ENCODE data around the gene CAPRIN1.
"Not testable (repeated sequence)": the region's sequence is repeated elsewhere in the genome, so short reads cannot be mapped to it uniquely, and the experiment has no call there.

CAPRIN1 gene

DNA sequence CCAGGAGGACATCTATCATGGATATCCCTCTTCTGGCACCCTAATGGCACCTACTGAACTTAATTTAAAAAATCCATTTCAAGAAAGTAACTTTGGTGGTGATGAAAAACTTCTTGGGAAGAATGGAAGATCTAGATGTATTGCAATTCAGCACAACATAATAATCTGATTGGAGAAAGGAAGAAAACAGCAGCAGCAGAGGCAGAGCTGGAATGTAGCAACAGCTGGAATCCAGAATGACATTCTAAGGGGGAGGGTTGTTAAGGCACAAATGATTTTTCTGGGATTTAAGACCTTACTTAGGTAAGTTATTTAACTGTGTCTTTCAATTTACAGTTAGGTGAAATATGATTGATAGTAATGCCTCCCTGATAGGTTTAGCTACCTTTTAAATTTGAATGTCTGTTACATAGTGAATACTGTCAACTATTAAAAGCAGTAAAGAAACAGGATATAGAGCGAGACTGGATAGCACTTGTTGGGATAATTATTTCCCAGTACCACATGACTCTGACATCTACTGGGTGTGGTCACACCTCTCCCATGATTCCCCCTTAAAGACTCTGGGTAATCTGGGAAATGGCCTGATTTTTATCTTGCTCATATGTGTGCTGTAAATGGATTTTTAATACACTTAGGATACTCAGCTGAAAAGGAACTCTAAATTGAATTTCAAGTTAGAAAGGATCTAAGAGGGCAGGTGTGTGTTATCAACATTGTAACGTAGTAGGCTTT is 11.7 kb downstream of the CAPRIN1 start:
- no peak overlapping the region for H3K27ac ChIP-seq
- peaks cover 0 to 13% (median 0%) of the 10 kb centered on the region in 3 donors for H3K36me3 ChIP-seq
- H3K27me3 ChIP-seq = no peaks in the 10 kb centered on the region
- TF ChIP-seq, protein P1, sequence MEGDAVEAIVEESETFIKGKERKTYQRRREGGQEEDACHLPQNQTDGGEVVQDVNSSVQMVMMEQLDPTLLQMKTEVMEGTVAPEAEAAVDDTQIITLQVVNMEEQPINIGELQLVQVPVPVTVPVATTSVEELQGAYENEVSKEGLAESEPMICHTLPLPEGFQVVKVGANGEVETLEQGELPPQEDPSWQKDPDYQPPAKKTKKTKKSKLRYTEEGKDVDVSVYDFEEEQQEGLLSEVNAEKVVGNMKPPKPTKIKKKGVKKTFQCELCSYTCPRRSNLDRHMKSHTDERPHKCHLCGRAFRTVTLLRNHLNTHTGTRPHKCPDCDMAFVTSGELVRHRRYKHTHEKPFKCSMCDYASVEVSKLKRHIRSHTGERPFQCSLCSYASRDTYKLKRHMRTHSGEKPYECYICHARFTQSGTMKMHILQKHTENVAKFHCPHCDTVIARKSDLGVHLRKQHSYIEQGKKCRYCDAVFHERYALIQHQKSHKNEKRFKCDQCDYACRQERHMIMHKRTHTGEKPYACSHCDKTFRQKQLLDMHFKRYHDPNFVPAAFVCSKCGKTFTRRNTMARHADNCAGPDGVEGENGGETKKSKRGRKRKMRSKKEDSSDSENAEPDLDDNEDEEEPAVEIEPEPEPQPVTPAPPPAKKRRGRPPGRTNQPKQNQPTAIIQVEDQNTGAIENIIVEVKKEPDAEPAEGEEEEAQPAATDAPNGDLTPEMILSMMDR (IDR thresholded peaks at IDR 0.05) = no peak
- DNase-seq = no peak
- H3K9me3 ChIP-seq = no peaks in the 10 kb centered on the region
- intact Hi-C loops (cut with DNase I; ENCODE audit: low total_unique reads) = no loop called here
- no peak overlapping the region for H3K4me3 ChIP-seq
- peaks cover 0 to 60% (median 15%) of the 10 kb centered on the region in 4 donors for H3K4me1 ChIP-seq

DNA sequence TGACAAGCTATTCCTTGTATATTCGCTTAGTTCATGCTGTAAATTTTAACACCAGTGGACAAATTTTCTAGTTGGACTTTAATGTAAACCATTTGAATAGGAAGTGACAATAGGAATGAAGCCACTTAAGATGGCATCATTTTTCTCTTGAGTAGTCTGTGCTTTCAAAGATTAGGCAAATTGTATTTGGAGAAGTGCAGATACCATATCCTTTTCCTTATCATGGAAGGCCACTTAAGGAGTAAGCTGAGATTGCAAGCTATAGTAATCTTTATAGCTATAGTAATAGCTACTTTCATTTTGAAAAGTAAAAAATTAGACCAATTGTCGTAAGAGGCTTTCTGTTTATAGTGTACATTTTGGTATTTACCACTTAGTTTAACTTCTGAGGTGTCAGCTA is 12.8 kb downstream of the CAPRIN1 start:
- DNase-seq = no peak
- TF ChIP-seq, protein P1 (IDR thresholded peaks at IDR 0.05) = no peak
- Histone ChIP-seq H3K4me3 (no peak overlapping the region), H3K27me3 (no peaks in the 10 kb centered on the region), H3K4me1 (peaks cover 0 to 58% (median 13%) of the 10 kb centered on the region in 4 donors), H3K36me3 (peaks cover 0 to 11% (median 0%) of the 10 kb centered on the region in 3 donors), H3K27ac (no peak overlapping the region), H3K9me3 (no peaks in the 10 kb centered on the region)
- intact Hi-C loops (cut with DNase I; ENCODE audit: low total_unique reads) = no loop called here

GRCh38 chr11:34065505-34066203 is 14.1 kb downstream of the CAPRIN1 start:
- DNase-seq = no peak
- no peaks in the 10 kb centered on the region for H3K9me3 ChIP-seq
- TF ChIP-seq, protein P1 (IDR thresholded peaks at IDR 0.05) = no peak
- intact Hi-C loops (cut with DNase I; ENCODE audit: low total_unique reads) = no loop called here
- peaks cover 0 to 7% (median 0%) of the 10 kb centered on the region in 3 donors for H3K36me3 ChIP-seq
- H3K4me3 ChIP-seq = no peak overlapping the region
- H3K4me1 ChIP-seq = peaks cover 0 to 57% (median 14%) of the 10 kb centered on the region in 4 donors
- H3K27ac ChIP-seq = no peak overlapping the region
- no peaks in the 10 kb centered on the region for H3K27me3 ChIP-seq

- H3K9me3 ChIP-seq; DNase-seq; H3K36me3 ChIP-seq; H3K4me3 ChIP-seq; intact Hi-C loops (cut with DNase I; ENCODE audit: low total_unique reads); H3K27me3 ChIP-seq; H3K27ac ChIP-seq: not testable (repeated sequence)
- peaks cover 0 to 54% (median 15%) of the 10 kb centered on the region in 4 donors for H3K4me1 ChIP-seq
Observed at GRCh38 chr11:34066766-34067165, 15.2 kb downstream of the CAPRIN1 start.

DNA sequence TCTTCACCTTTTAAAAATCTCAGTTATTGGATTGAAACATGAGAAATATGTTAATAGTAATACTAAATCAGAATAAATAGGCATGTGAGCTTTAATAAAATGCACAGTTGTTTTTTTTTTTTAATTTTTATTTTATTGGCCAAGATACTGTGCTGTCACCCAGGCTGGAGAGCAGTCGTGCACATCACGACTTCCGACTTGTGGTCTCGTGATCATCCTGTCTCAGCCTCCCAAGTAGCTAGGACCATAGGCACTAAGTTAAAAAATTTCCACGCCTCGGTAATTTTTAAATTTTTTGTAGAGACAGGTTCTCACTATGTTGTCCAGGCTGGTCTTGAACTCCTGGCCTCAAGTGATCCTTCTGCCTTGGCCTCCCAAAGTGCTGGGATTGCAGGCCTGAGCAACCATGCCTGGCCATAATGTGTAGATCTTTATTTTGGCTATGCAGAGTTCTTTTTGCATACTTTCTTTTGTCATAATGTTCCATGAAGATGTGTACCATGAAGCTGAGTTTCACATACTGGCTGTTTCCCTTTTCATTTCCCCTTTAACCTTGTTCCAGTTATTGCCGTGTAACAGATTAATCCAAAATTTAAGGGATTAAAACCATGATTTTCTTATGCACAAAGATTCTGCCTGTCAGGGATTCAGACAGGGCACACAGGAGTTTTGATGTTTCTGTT is 16.0 kb downstream of the CAPRIN1 start:
- Histone ChIP-seq H3K27me3 (no peaks in the 10 kb centered on the region), H3K36me3 (peaks cover 2 to 9% (median 7%) of the 10 kb centered on the region in 3 donors), H3K9me3 (no peaks in the 10 kb centered on the region), H3K4me3 (no peak overlapping the region), H3K27ac (no peak overlapping the region), H3K4me1 (peaks cover 0 to 54% (median 15%) of the 10 kb centered on the region in 4 donors)
- intact Hi-C loops (cut with DNase I; ENCODE audit: low total_unique reads) = no loop called here
- TF ChIP-seq, protein P1 (IDR thresholded peaks at IDR 0.05) = no peak
- DNase-seq = no peak

All from tibial artery (tissue), 4 donors.